ENCODE measurements around the gene PIGL. TPM values are rescaled to one million over a fixed set of nuclear protein-coding genes. Genes with fewer than 3 reads are reported as not detected.

Gene PIGL
- total RNA-seq, 2 experiments from 2014 or later = 33.4 to 33.6 TPM

- H3K4me1 Mint-ChIP-seq = peaks cover 5% of the 10 kb centered on the region
- ChIA-PET CTCF (interaction anchor here (0.6 to 0.7 kb wide), 2 partner anchors 105 to 194 kb away, joined by 3 read pairs; no protein-coding TSS in a partner anchor), POLR2A (no interaction called here)
- no peaks in the 10 kb centered on the region for H3K27me3 Mint-ChIP-seq
- intact Hi-C loops (cut with DNase I, micrococcal nuclease) = no loop called here
- no peak for DNase-seq
- no peaks in the 10 kb centered on the region for H3K9me3 Mint-ChIP-seq (ENCODE audit: low read depth)
- H3K27ac Mint-ChIP-seq = no peak overlapping the region
- H3K4me3 Mint-ChIP-seq = no peak overlapping the region
- H3K36me3 Mint-ChIP-seq (ENCODE audit: low read depth) = peaks cover 20% of the 10 kb centered on the region
- ATAC-seq = no peak
Measured at GRCh38 chr17:16313139-16314090, 96.4 kb downstream of the PIGL start.

GRCh38 chr17:16314189-16314588 is 97.2 kb downstream of the PIGL start:
- CTCF ChIA-PET = interaction anchor here (0.6 to 0.7 kb wide), 2 partner anchors 59 to 194 kb away, joined by 3 read pairs; no protein-coding TSS in a partner anchor
- Mint-ChIP-seq H3K36me3 (ENCODE audit: low read depth) (peaks cover 19% of the 10 kb centered on the region), H3K27ac (no peak overlapping the region), H3K4me1 (peaks cover 5% of the 10 kb centered on the region), H3K27me3 (no peaks in the 10 kb centered on the region), H3K9me3 (ENCODE audit: low read depth) (no peaks in the 10 kb centered on the region), H3K4me3 (no peak overlapping the region)
- intact Hi-C loops (cut with DNase I, micrococcal nuclease) = no loop called here
- DNase-seq (no peak), ATAC-seq (no peak)
- POLR2A ChIA-PET = no interaction called here

- H3K4me3 Mint-ChIP-seq = no peak overlapping the region
- CTCF ChIA-PET = interaction anchor here (0.6 kb wide), 1 partner anchor 60 kb away, joined by 3 read pairs; no protein-coding TSS in a partner anchor
- H3K9me3 Mint-ChIP-seq (ENCODE audit: low read depth) = no peaks in the 10 kb centered on the region
- no peaks in the 10 kb centered on the region for H3K27me3 Mint-ChIP-seq
- POLR2A ChIA-PET = no interaction called here
- intact Hi-C loops (cut with DNase I, micrococcal nuclease) = no loop called here
- no peak overlapping the region for H3K27ac Mint-ChIP-seq
- ATAC-seq (no peak), DNase-seq (no peak)
- peaks cover 19% of the 10 kb centered on the region for H3K36me3 Mint-ChIP-seq (ENCODE audit: low read depth)
- H3K4me1 Mint-ChIP-seq = peaks cover 5% of the 10 kb centered on the region
Measured at GRCh38 chr17:16314859-16315258, 97.8 kb downstream of the PIGL start.

GRCh38 chr17:16319969-16320368 is 103.0 kb downstream of the PIGL start:
- POLR2A ChIA-PET = no interaction called here
- H3K9me3 Mint-ChIP-seq (ENCODE audit: low read depth) = no peaks in the 10 kb centered on the region

GRCh38 chr17:16322636-16323035 is 105.6 kb downstream of the PIGL start:
- ATAC-seq (no peak), DNase-seq (no peak)
- Mint-ChIP-seq H3K4me3 (no peak overlapping the region), H3K27me3 (no peaks in the 10 kb centered on the region), H3K27ac (no peak overlapping the region), H3K36me3 (ENCODE audit: low read depth) (peaks cover 17% of the 10 kb centered on the region), H3K9me3 (ENCODE audit: low read depth) (no peaks in the 10 kb centered on the region), H3K4me1 (no peaks in the 10 kb centered on the region)
- CTCF ChIA-PET = interaction anchor here (0.6 to 0.7 kb wide), 2 partner anchors 40 to 94 kb away, joined by 3 to 4 read pairs; no protein-coding TSS in a partner anchor
- intact Hi-C loops (cut with DNase I, micrococcal nuclease) = no loop called here
- POLR2A ChIA-PET = no interaction called here

More at GRCh38 chr17:16319969-16320368, 103.0 kb downstream of the PIGL start:
- H3K27me3 Mint-ChIP-seq = no peaks in the 10 kb centered on the region
- H3K27ac Mint-ChIP-seq = no peak overlapping the region
- ATAC-seq (no peak), DNase-seq (no peak)
- peaks cover 7% of the 10 kb centered on the region for H3K36me3 Mint-ChIP-seq (ENCODE audit: low read depth)
- no peaks in the 10 kb centered on the region for H3K4me1 Mint-ChIP-seq
- CTCF ChIA-PET = no interaction called here
- intact Hi-C loops (cut with DNase I, micrococcal nuclease) = no loop called here
- no peak overlapping the region for H3K4me3 Mint-ChIP-seq

- Mint-ChIP-seq H3K27me3 (no peaks in the 10 kb centered on the region), H3K4me3 (no peak overlapping the region), H3K27ac (no peak overlapping the region), H3K36me3 (ENCODE audit: low read depth) (peaks cover 13% of the 10 kb centered on the region), H3K4me1 (no peaks in the 10 kb centered on the region), H3K9me3 (ENCODE audit: low read depth) (no peaks in the 10 kb centered on the region)
- POLR2A ChIA-PET = no interaction called here
- DNase-seq = no peak
- ATAC-seq = no peak
- CTCF ChIA-PET = interaction anchor here (1.0 to 1.1 kb wide), 2 partner anchors 127 to 128 kb away, joined by 3 read pairs; no protein-coding TSS in a partner anchor
- intact Hi-C loops (cut with DNase I, micrococcal nuclease) = no loop called here
Measured at GRCh38 chr17:16325964-16326363, 109.0 kb downstream of the PIGL start.

GRCh38 chr17:16327018-16327417 is 110.0 kb downstream of the PIGL start:
- POLR2A ChIA-PET = no interaction called here
- Mint-ChIP-seq H3K4me1 (no peaks in the 10 kb centered on the region), H3K9me3 (ENCODE audit: low read depth) (no peaks in the 10 kb centered on the region), H3K27me3 (no peaks in the 10 kb centered on the region), H3K27ac (no peak overlapping the region), H3K36me3 (ENCODE audit: low read depth) (peaks cover 13% of the 10 kb centered on the region), H3K4me3 (no peak overlapping the region)
- no peak for ATAC-seq
- intact Hi-C loops (cut with DNase I, micrococcal nuclease) = no loop called here
- no peak for DNase-seq
- CTCF ChIA-PET = interaction anchor here (1.1 kb wide), 1 partner anchor 127 kb away, joined by 3 read pairs; no protein-coding TSS in a partner anchor

GRCh38 chr17:16328997-16329396 is 112.0 kb downstream of the PIGL start:
- Mint-ChIP-seq H3K27me3 (no peaks in the 10 kb centered on the region), H3K4me1 (no peaks in the 10 kb centered on the region), H3K4me3 (no peak overlapping the region), H3K27ac (no peak overlapping the region), H3K9me3 (ENCODE audit: low read depth) (no peaks in the 10 kb centered on the region), H3K36me3 (ENCODE audit: low read depth) (peaks cover 13% of the 10 kb centered on the region)
- intact Hi-C loops (cut with DNase I, micrococcal nuclease) = no loop called here
- no peak for DNase-seq
- POLR2A ChIA-PET = no interaction called here
- CTCF ChIA-PET = no interaction called here
- ATAC-seq = no peak

GRCh38 chr17:16329519-16330271 is 112.7 kb downstream of the PIGL start:
- H3K27me3 Mint-ChIP-seq = no peaks in the 10 kb centered on the region
- DNase-seq (no peak), ATAC-seq (no peak)
- H3K27ac Mint-ChIP-seq = no peak overlapping the region
- ChIA-PET CTCF (no interaction called here), POLR2A (no interaction called here)
- peaks cover 13% of the 10 kb centered on the region for H3K36me3 Mint-ChIP-seq (ENCODE audit: low read depth)
- no peaks in the 10 kb centered on the region for H3K4me1 Mint-ChIP-seq
- no peak overlapping the region for H3K4me3 Mint-ChIP-seq
- intact Hi-C loops (cut with DNase I, micrococcal nuclease) = no loop called here
- H3K9me3 Mint-ChIP-seq (ENCODE audit: low read depth) = no peaks in the 10 kb centered on the region

- intact Hi-C loops (cut with DNase I, micrococcal nuclease) = no loop called here
Measured at GRCh38 chr17:16338391-16338790, 121.4 kb downstream of the PIGL start.

GRCh38 chr17:16339402-16339801 is 122.4 kb downstream of the PIGL start:
- intact Hi-C loops (cut with DNase I, micrococcal nuclease) = no loop called here
- Mint-ChIP-seq H3K4me3 (no peak overlapping the region), H3K9me3 (ENCODE audit: low read depth) (no peaks in the 10 kb centered on the region), H3K27ac (no peak overlapping the region), H3K4me1 (no peaks in the 10 kb centered on the region), H3K36me3 (ENCODE audit: low read depth) (peaks cover 18% of the 10 kb centered on the region), H3K27me3 (no peaks in the 10 kb centered on the region)
- CTCF ChIA-PET = no interaction called here
- DNase-seq (no peak), ATAC-seq (no peak)
- POLR2A ChIA-PET = no interaction called here

More at GRCh38 chr17:16338391-16338790, 121.4 kb downstream of the PIGL start:
- Mint-ChIP-seq H3K36me3 (ENCODE audit: low read depth) (peaks cover 8% of the 10 kb centered on the region), H3K4me1 (no peaks in the 10 kb centered on the region), H3K9me3 (ENCODE audit: low read depth) (no peaks in the 10 kb centered on the region), H3K4me3 (no peak overlapping the region), H3K27me3 (no peaks in the 10 kb centered on the region), H3K27ac (no peak overlapping the region)
- ChIA-PET POLR2A (no interaction called here), CTCF (interaction anchor here (0.6 kb wide), 1 partner anchor 149 kb away, joined by 4 read pairs; no protein-coding TSS in a partner anchor)
- DNase-seq (no peak), ATAC-seq (no peak)

Data from activated CD4-positive, alpha-beta T cell treated with anti-CD3 and anti-CD28 coated beads for 36 hours (primary cell).